ENCODE measurements around the gene MRPS33.
A peak's percentile ranks its signal among the peaks of the same experiment; 100 is the strongest.
"Not testable (repeated sequence)": the region's sequence is repeated elsewhere in the genome, so short reads cannot be mapped to it uniquely, and the experiment has no call there.

Gene MRPS33

GRCh38 chr7:141014524-141015395, at the start of gene MRPS33:
TSS of gene MRPS33 (minus strand) at chr7:141014952. CDS start at chr7:141010633, 4,319 bp downstream.
- peak; percentile 79 for DNase-seq

DNA sequence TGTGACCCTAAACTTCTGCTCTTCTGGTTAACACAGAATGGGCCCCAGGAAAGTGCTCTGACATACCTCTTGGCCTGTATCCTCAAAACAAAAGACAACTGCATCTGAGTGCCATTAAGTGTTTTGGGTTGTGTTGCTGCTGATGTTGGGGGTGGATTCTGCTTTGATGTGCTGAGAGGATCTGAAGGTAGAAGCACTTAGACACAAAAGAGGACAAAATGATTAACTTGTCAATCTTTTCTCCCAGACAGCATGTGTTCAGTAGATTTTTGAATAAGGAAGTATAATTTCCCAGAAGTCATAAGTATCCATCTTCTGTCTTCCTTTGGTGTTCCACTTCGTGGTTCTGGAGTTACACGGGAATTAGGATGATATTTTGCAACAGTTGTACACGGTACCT, 43.0 kb upstream of the MRPS33 start:
- DNase-seq = no peak

- DNase-seq = no peak
Observed at GRCh38 chr7:141055146-141055545, 40.4 kb upstream of the MRPS33 start.

DNA sequence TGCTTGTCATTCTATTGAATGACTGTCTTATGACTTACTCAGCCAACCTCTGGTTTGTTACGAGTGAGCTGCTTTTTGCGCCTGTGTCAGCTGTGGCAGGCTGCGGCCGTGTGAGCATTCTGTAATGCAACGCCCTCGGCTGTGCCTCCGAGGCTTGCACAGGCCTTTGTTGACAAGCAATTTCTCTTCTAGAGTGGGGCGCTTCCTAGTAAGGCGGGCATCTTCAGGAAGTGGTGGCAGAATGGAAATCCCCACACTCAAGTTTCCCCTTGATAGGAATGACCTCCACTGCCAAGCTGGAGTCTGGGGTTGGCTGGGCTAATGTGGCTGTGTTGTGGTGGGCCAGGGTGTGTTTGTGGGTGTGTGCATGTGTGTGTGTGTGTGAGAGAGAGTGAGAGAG, 38.9 kb upstream of the MRPS33 start:
- no peak for DNase-seq

- no peak for DNase-seq
Observed at GRCh38 chr7:141045842-141046620, 31.3 kb upstream of the MRPS33 start.

- no peak for DNase-seq
Observed at GRCh38 chr7:141045126-141045841, 30.5 kb upstream of the MRPS33 start.

DNA sequence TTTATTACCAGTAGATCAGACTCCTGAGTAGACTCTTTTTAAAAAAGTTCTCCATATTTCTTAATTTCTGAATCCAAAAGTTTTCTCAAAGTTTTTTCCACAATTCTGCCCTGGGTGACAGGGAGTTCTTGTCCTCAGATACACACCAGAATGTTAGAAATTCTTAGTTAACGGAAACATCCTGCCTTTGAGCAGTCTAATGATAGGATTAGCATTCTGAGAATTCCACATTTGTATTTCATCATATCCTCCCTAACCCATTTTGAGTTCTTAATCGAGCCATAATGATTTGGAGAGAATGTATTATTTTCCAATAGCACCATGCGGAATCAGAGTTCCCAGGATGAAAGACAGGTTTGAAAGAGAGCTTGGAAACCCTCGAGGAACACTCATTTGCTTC, 28.9 kb upstream of the MRPS33 start:
- no peak for DNase-seq

- DNase-seq = no peak
Observed at GRCh38 chr7:141042222-141043193, 27.8 kb upstream of the MRPS33 start.

- DNase-seq = no peak
Observed at GRCh38 chr7:141039376-141039775, 24.6 kb upstream of the MRPS33 start.

DNA sequence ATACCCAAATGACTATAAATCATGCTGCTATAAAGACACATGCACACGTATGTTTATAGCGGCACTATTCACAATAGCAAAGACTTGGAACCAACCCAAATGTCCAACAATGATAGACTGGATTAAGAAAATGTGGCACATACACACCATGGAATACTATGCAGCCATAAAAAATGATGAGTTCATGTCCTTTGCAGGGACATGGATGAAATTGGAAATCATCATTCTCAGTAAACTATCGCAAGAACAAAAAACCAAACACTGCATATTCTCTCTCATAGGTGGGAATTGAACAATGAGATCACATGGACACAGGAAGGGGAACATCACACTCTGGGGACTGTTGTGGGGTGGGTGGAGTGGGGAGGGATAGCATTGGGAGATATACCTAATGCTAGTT, 23.3 kb upstream of the MRPS33 start:
- not testable (repeated sequence) for DNase-seq

- not testable (repeated sequence) for DNase-seq
Observed at GRCh38 chr7:141032539-141033323, 18.0 kb upstream of the MRPS33 start.

- no peak for DNase-seq
Observed at GRCh38 chr7:141028767-141029166, 14.0 kb upstream of the MRPS33 start.

GRCh38 chr7:141027043-141027442, 12.3 kb upstream of the MRPS33 start:
- no peak for DNase-seq

DNA sequence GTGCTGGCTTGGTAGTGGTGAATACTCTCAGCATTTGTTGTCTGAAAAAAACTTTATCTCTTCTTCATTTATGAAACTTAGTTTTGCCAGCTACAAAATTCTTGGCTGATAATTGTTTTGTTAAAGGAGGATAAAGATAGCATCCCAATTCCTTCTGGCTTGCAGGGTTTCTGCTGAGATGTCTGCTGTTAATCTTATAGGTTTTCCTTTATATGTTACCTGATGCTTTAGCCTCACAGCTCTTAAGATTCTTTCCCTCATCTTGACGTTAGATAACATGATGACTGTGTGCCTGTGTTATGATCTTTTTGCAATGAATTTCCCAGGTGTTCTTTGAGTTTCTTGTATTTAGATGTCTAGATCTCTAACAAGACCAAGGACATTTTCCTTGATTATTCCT, 9.9 kb upstream of the MRPS33 start:
- DNase-seq = no peak

DNA sequence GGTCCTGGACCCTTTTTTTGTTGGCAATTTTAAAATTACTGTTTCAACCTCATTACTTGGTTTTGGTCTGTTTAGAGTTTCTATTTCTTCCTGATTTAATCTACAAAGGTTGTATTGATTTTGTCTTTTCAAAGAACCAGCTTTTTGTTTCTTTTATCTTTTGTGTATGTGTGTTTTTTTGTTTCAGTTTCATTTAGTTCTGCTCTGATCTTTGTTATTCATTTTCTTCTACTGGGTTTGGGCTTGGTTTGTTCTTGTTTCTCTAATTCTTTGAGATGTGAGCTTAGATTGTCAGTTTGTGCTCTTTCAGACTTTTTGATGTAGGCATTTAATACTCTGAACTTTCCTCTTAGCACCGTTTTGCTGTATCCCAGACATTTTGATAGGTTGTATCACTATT, 8.5 kb upstream of the MRPS33 start:
- no peak for DNase-seq

- no peak for DNase-seq
Observed at GRCh38 chr7:141017555-141017954, 2.8 kb upstream of the MRPS33 start.

DNA sequence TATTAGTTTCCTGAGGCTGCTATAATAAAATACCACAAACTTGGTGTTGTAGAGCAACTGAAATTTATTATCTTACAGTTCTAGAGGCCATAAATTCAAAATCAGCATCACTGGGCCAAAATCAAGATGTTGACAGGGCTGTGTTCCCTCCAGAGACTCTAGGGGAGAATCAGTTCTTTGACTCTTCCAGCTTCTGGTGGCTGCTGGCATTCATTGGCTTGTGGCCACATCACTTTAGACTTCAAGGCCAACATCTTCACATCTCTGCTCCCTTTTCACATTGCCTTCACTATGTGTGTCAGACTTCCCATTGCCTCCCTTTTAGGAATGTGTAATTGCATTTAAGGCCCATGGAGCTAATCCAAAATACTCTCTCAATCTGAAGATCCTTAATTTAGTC, 1.6 kb upstream of the MRPS33 start:
- DNase-seq = no peak

DNA sequence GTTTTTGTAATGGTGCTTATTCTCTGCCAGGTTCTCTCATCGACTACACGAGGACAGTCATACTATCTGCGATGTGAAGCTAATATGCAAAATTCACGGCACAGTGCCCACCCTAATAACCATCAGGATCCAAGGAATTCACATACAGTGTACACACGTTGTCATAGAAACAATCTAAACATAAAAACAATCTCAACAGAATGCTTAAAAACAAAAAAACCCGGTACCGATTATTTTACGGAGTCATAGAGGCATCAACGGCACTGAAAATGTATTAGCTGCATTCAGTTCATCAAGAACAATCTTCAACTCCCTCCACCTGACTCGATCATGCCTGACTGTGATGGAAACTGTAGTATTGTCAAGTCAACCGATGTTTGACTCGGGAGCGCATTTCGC, 628 bp downstream of the MRPS33 start:
- no peak for DNase-seq

DNA sequence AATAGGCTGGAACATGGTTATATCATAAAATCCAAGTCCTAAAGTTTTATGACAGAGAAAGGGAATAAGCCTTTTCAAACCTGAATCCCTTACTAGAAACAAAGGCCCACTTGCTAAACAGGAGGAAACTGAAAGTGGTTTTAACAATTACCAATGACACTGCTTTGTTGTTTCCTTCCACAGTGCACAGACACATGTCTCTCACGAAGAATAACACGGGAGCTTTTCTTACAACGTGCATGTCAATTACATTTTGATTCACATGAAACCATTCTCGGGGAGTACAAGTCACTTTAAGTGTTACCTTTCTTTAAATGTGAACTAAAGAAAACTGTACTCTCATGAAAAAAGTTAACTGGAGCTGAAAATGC, 1.4 kb downstream of the MRPS33 start:
- no peak for DNase-seq

DNA sequence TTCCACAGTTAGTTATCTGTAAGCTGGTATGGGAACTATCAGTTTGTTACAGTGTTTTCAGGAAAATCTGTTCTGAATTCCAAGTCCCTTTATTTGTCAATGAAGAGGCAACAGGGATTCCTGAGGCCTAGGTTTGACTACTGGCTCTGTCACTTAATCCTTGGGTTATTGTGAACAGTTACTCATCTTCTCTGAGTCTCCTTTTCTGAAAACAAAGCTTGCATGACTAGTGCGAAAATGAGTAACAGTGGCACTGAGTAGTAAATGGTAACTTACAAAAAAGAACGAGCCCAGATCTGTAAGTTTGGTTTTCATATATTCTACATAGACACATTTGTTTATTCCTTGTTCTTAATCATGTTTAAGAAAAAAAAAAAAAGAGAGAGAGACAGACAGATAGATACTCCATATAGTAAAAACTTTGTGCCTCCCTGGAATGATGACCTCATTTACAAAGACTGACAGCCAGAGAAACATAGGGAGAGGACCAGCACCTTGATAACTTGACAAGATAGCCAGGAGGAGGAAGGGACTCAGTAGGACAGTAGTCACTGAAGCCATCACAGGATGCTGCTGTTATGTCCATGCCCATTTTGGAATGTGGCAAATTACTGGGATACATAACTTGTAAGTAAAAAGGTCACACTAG, 1.9 kb downstream of the MRPS33 start:
- no peak for DNase-seq

Measured in T1000 (cell line).